GM18517 (cell line): ENCODE measurements around the gene RAB23.

ENCODE experiments used
- ATAC-seq: cut with Tn5 transposase; IDR thresholded peaks from one replicate; pipeline ENCODE4 v1.9.1; 2021; ENCODE audit warnings: mild to moderate bottlenecking, moderate library complexity; ENCODE audit not compliant: unreplicated experiment

The RAB23 gene

GRCh38 chr6:57190140-57190539 is 32.0 kb downstream of the RAB23 start:
- ATAC-seq, result no peak

- no peak for ATAC-seq
These were observed 38.8 kb downstream of the RAB23 start for GRCh38 chr6:57183336-57183735.

GRCh38 chr6:57182017-57182432 is 40.1 kb downstream of the RAB23 start:
- ATAC-seq, result no peak

- no peak for ATAC-seq
These were observed 41.5 kb downstream of the RAB23 start for GRCh38 chr6:57180596-57180995.

- no peak for ATAC-seq
These were observed 44.4 kb downstream of the RAB23 start for GRCh38 chr6:57177545-57178265.

GRCh38 chr6:57174511-57174907 is 47.6 kb downstream of the RAB23 start:
- no peak for ATAC-seq

GRCh38 chr6:57173886-57174510 is 48.1 kb downstream of the RAB23 start:
- no peak for ATAC-seq

GRCh38 chr6:57173056-57173885 is 48.8 kb downstream of the RAB23 start:
- no peak for ATAC-seq

- peak; percentile 89 for ATAC-seq
These were observed 49.7 kb downstream of the RAB23 start, which contains the start of gene BAG2 for GRCh38 chr6:57172136-57173055. BAG2 (plus strand) TSS chr6:57172326; CDS start chr6:57172698, 372 bp downstream.

GRCh38 chr6:57165080-57165479 is 57.0 kb downstream of the RAB23 start:
- no peak for ATAC-seq

GRCh38 chr6:57163956-57164355 is 58.2 kb downstream of the RAB23 start:
- no peak for ATAC-seq

- no peak for ATAC-seq
These were observed 59.6 kb downstream of the RAB23 start for GRCh38 chr6:57162516-57162915.

- ATAC-seq, result no peak
These were observed 60.1 kb downstream of the RAB23 start for GRCh38 chr6:57162028-57162427.

- no peak for ATAC-seq
These were observed 63.0 kb downstream of the RAB23 start for GRCh38 chr6:57159127-57159526.

GRCh38 chr6:57158658-57159057 is 63.4 kb downstream of the RAB23 start:
- ATAC-seq, result no peak

GRCh38 chr6:57147955-57148858 is 73.9 kb downstream of the RAB23 start:
- no peak for ATAC-seq

GRCh38 chr6:57147401-57147800 is 74.7 kb downstream of the RAB23 start:
- ATAC-seq, result no peak

- no peak for ATAC-seq
These were observed 78.4 kb downstream of the RAB23 start for GRCh38 chr6:57143690-57144089.

GRCh38 chr6:57142178-57142525 is 80.0 kb downstream of the RAB23 start:
- ATAC-seq, result no peak
